Activated B cell treated with CpG ODN at 0.5 μM for 24 hours (primary cell): ENCODE measurements around the gene RCOR2. TPM values are rescaled to one million over a fixed set of nuclear protein-coding genes. Genes with fewer than 3 reads are reported as not detected.

ENCODE experiments used
- ATAC-seq: fragments of 200-7000 bp; cut with Tn5 transposase; one replicate; pipeline ENCODE4 v1.10.0; 2021; ENCODE audit warnings: low read depth, mild to moderate bottlenecking, moderate library complexity
- CTCF ChIA-PET: fragments of 350-600 bp; sonication (Branson Sonifier 250); formaldehyde crosslinking; loops from one replicate; lab custom pipeline; 2021; ENCODE audit warnings: antibody characterized with exemption; lab: Charles Lee
- POLR2A ChIA-PET: fragments of 350-600 bp; sonication (Branson Sonifier 250); formaldehyde crosslinking; loops from one replicate; lab custom pipeline; 2021; ENCODE audit warnings: antibody characterized with exemption; lab: Charles Lee
- DNase-seq: peaks from one replicate; pipeline ENCODE4 v3.0.0; 2022
- H3K27ac Mint-ChIP-seq: one replicate; pipeline ENCODE4 v1.8.0; 2020; ENCODE audit warnings: mixed read lengths
- H3K27me3 Mint-ChIP-seq: one replicate; pipeline ENCODE4 v1.8.0; 2021; ENCODE audit warnings: mixed read lengths
- H3K36me3 Mint-ChIP-seq: one replicate; pipeline ENCODE4 v1.8.0; 2021; ENCODE audit warnings: low read depth, mixed read lengths
- H3K4me1 Mint-ChIP-seq: one replicate; pipeline ENCODE4 v1.8.0; 2021; ENCODE audit warnings: mixed read lengths
- H3K4me3 Mint-ChIP-seq: one replicate; pipeline ENCODE4 v1.8.0; 2020; ENCODE audit warnings: mild to moderate bottlenecking, mixed read lengths
- H3K9me3 Mint-ChIP-seq: one replicate; pipeline ENCODE4 v1.8.0; 2020; ENCODE audit warnings: mixed read lengths
- CTCF ChIP-seq: fragments of 200-600 bp; IDR thresholded peaks from one replicate; pipeline ENCODE4 v1.8.0; 2022; ENCODE audit warnings: antibody characterized with exemption, mild to moderate bottlenecking
- intact Hi-C: fragments of 100-400 bp; cut with micrococcal nuclease; formaldehyde crosslinking; loops from one replicate; pipeline ENCODE4 v1.15.1; 2024
- total RNA-seq: library from RNA; stranded (reverse); gene quantifications from 2 replicates; pipeline ENCODE4 v1.2.3, GENCODE V29; 2022

RCOR2 gene
- total RNA-seq, 1 donor from 2014 or later = not detected

GRCh38 chr11:63938479-63939396 is 21.8 kb upstream of the RCOR2 start, which contains the start of gene NAA40:
NAA40 (plus strand) TSS chr11:63939002; CDS start chr11:63939097, 95 bp downstream.
- H3K27ac Mint-ChIP-seq = peak within 1 kb of the TSS; percentile 82
- peaks cover 6% of the 10 kb centered on the region for H3K36me3 Mint-ChIP-seq
- CTCF ChIA-PET = interaction anchor here (1.5 kb wide), 1 partner anchor 100 kb away, joined by 3 read pairs; the partner anchor contains the start of gene MARK2
- ATAC-seq (peak; percentile 91), DNase-seq (peak; percentile 94)
- peaks cover 36% of the 10 kb centered on the region for H3K4me1 Mint-ChIP-seq
- H3K4me3 Mint-ChIP-seq = peak within 1 kb of the TSS; percentile 90
- POLR2A ChIA-PET = interaction anchor here (0.6 to 1.5 kb wide), 9 partner anchors 14 to 1955 kb away, joined by 3 to 10 read pairs (median 3); partner anchors contain the start of genes MARK2 and PRDX5
- TF ChIP-seq CTCF = no peak
- no peaks in the 10 kb centered on the region for H3K9me3 Mint-ChIP-seq
- no peaks in the 10 kb centered on the region for H3K27me3 Mint-ChIP-seq
- intact Hi-C loops = loop anchor here (1.0 to 5.0 kb wide), 11 partner anchors 22 to 984 kb away; partner anchors contain the start of genes ATL3, COX8A, DNAJC4 and OTUB1

GRCh38 chr11:63937713-63938478 is 20.9 kb upstream of the RCOR2 start:
- Mint-ChIP-seq H3K27ac (peak overlapping the region; percentile 82), H3K9me3 (no peaks in the 10 kb centered on the region), H3K4me1 (peaks cover 33% of the 10 kb centered on the region), H3K4me3 (peak overlapping the region; percentile 90), H3K27me3 (no peaks in the 10 kb centered on the region), H3K36me3 (peaks cover 6% of the 10 kb centered on the region)
- ChIA-PET CTCF (interaction anchor here (1.5 kb wide), 1 partner anchor 99 kb away, joined by 3 read pairs; the partner anchor contains the start of gene MARK2), POLR2A (interaction anchor here (0.6 to 1.5 kb wide), 3 partner anchors 18 to 259 kb away, joined by 3 to 5 read pairs (median 4); no protein-coding TSS in a partner anchor)
- TF ChIP-seq CTCF = no peak
- peak; percentile 11 for ATAC-seq
- intact Hi-C loops = loop anchor here (1.0 to 5.0 kb wide), 11 partner anchors 21 to 984 kb away; partner anchors contain the start of genes ATL3, COX8A, DNAJC4 and OTUB1
- DNase-seq = no peak

GRCh38 chr11:63933459-63933858 is 16.5 kb upstream of the RCOR2 start:
- H3K36me3 Mint-ChIP-seq = no peaks in the 10 kb centered on the region
- H3K27ac Mint-ChIP-seq = no peak overlapping the region
- H3K4me3 Mint-ChIP-seq = no peak overlapping the region
- DNase-seq (no peak), ATAC-seq (no peak)
- H3K4me1 Mint-ChIP-seq = peaks cover 10% of the 10 kb centered on the region
- no peak for TF ChIP-seq CTCF
- H3K9me3 Mint-ChIP-seq = no peaks in the 10 kb centered on the region
- CTCF ChIA-PET = no interaction called here
- POLR2A ChIA-PET = interaction anchor here (0.7 kb wide), 1 partner anchor 13 kb away, joined by 3 read pairs; no protein-coding TSS in a partner anchor
- intact Hi-C loops = no loop called here
- H3K27me3 Mint-ChIP-seq = no peaks in the 10 kb centered on the region

DNA sequence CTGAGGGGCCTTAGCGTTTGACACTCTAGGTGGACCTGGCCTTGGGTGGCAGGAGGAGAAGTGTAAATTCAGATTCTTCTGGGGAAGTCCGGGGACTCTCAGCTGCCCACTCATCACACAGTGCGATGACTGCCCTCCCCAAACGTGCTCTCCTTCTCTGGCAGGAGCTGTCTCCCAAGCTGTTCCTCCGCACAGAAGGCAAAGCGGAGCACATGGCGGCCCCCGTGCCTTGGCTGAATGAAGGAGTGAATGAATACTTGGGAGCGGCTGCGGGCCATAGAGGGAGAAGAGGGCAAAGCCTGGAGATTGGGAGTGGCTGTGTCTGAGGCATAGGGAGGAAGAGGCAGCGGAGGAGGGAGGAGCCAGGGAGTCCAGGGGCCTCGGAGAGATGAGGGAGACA is 14.9 kb upstream of the RCOR2 start:
- intact Hi-C loops = no loop called here
- ChIA-PET CTCF (interaction anchor here (0.8 kb wide), 1 partner anchor 11 kb away, joined by 4 read pairs; no protein-coding TSS in a partner anchor), POLR2A (no interaction called here)
- Mint-ChIP-seq H3K4me1 (peaks cover 2% of the 10 kb centered on the region), H3K36me3 (no peaks in the 10 kb centered on the region), H3K27ac (no peak overlapping the region), H3K9me3 (no peaks in the 10 kb centered on the region), H3K4me3 (no peak overlapping the region), H3K27me3 (no peaks in the 10 kb centered on the region)
- DNase-seq (no peak), ATAC-seq (no peak)
- no peak for TF ChIP-seq CTCF
